Ureter (tissue), 1 donor: ENCODE results near the gene DNAAF8. TPM values are rescaled to one million over a fixed set of nuclear protein-coding genes. Genes with fewer than 3 reads are reported as not detected.

ENCODE experiments used
- total RNA-seq: library from RNA; stranded (reverse); gene quantifications from one replicate; pipeline ENCODE4 v1.2.4, GENCODE V29; 2023
- donor health status: DM: yes; HTN: yes; CAD: no.

Gene DNAAF8
- total RNA-seq, 1 donor from 2014 or later, result 0.91 TPM

Other genes with a start within 250 kb of the DNAAF8 start
- 32.4 TPM for gene CDIP1, start 195.8 kb upstream of the DNAAF8 start, total RNA-seq
- gene C16orf96, start 178.2 kb upstream of the DNAAF8 start, total RNA-seq, result not detected
- gene UBALD1, start 119.6 kb upstream of the DNAAF8 start, total RNA-seq, result 27.2 TPM
- 104 TPM for gene MGRN1, start 109.7 kb upstream of the DNAAF8 start, total RNA-seq
- gene NUDT16L1, start 41.0 kb upstream of the DNAAF8 start, total RNA-seq, result 33.1 TPM
- gene ANKS3, start 266 bp upstream of the DNAAF8 start, total RNA-seq, result 35.3 TPM
- gene ZNF500, start 32.6 kb downstream of the DNAAF8 start, total RNA-seq, result 22.5 TPM
- not detected for gene SEPTIN12, start 53.8 kb downstream of the DNAAF8 start, total RNA-seq
- 225 TPM for gene SMIM22, start 60.8 kb downstream of the DNAAF8 start, total RNA-seq
- gene ROGDI, start 68.1 kb downstream of the DNAAF8 start, total RNA-seq, result 35.5 TPM
- gene GLYR1, start 112.8 kb downstream of the DNAAF8 start, total RNA-seq, result 120 TPM
- gene UBN1, start 112.9 kb downstream of the DNAAF8 start, total RNA-seq, result 33.2 TPM
- 108 TPM for gene PPL, start 202.6 kb downstream of the DNAAF8 start, total RNA-seq
- gene SEC14L5, start 223.8 kb downstream of the DNAAF8 start, total RNA-seq, result not detected